Measurements from ENCODE around the gene LMO1.

The LMO1 gene

DNA sequence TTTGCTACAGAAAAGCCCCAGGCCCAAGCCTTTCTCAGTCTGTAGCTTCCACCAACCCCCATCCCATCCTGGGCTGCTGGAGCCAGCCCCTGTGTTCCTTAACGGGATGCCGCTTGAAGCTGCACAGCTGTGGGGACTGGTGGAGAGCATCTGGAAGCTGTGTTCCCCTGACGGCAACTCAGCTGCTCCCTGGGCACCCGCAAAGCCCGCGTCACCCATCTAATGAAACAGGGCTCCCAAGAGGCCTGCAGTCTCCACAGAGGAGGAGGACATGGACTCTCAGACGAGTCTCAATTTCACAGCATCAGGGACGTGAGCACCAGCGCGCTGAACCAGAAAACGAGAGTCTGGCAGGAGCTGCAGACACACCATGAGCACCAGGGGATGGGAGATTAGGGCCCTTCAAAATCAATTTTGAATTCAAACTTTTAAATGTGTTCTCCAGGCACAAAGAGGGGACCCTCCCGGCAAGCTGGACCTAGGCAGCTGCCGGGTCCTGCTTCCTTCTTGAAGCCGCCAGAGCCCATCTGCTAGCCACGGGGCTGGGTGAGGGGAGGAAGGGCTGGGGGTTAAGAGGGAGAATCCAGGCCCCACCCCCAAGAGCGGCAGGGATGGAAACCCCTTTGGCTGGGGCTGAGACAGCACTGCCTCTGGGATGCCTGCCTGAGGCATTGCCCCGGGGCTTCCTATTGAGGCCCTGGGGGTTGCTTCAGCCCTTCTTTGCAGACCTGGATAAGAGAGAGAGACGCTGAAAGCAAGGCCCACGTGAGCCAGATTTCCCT is 21.0 kb downstream of the LMO1 start:
- DNase-seq, result no peak

GRCh38 chr11:8242118-8242475 is 21.6 kb downstream of the LMO1 start:
- no peak for DNase-seq

- no peak for DNase-seq
Observed at GRCh38 chr11:8241373-8242117, 22.1 kb downstream of the LMO1 start.

- no peak for DNase-seq
Observed at GRCh38 chr11:8239536-8240228, 24.0 kb downstream of the LMO1 start.

GRCh38 chr11:8239040-8239439 is 24.6 kb downstream of the LMO1 start:
- no peak for DNase-seq

GRCh38 chr11:8237453-8237852 is 26.2 kb downstream of the LMO1 start:
- DNase-seq, result no peak

- no peak for DNase-seq
Observed at GRCh38 chr11:8235925-8236324, 27.8 kb downstream of the LMO1 start.

DNA sequence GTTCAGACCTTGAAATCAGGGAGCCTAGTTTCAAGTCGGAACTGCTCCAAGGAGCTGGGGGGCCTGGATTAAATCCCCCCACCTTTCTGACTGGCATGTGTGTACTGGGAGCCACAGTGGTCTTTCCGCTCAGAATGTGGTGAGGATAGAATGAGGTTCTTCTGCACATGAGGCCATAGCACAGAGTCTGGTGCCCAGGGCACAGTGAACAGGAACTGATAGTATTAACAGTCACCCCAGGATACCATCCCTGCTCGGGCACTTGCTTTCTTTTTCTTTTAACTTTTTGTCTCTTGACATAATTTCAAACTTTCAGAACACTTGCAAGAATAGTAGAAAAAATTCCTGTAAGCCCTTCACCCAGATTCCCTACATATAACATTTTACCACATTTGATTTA is 28.8 kb downstream of the LMO1 start:
- no peak for DNase-seq

- no peak for DNase-seq
Observed at GRCh38 chr11:8234425-8234821, 29.3 kb downstream of the LMO1 start.

- no peak for DNase-seq
Observed at GRCh38 chr11:8233691-8234424, 29.8 kb downstream of the LMO1 start.

GRCh38 chr11:8232849-8233606 is 30.6 kb downstream of the LMO1 start:
- DNase-seq, result no peak

DNA sequence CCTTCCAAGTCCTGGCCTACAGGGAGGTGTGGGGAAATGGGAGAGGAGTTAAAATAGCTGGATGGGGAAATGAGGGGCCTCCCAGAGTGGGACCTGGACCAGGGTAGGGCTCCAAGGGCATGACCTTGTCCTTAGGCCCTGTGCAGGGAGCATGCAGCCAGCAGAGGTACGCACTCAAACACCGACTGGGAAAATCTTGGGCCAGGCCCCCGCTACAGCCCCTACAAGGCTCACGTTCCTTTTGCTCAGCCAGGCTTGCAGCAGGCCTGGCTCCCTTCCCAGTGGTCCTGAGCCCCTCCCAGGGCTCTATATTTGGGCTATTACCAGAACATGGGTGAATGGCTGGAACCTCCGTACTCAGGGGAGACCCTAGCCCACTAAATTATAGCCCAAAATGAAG is 31.3 kb downstream of the LMO1 start:
- DNase-seq, result no peak

DNA sequence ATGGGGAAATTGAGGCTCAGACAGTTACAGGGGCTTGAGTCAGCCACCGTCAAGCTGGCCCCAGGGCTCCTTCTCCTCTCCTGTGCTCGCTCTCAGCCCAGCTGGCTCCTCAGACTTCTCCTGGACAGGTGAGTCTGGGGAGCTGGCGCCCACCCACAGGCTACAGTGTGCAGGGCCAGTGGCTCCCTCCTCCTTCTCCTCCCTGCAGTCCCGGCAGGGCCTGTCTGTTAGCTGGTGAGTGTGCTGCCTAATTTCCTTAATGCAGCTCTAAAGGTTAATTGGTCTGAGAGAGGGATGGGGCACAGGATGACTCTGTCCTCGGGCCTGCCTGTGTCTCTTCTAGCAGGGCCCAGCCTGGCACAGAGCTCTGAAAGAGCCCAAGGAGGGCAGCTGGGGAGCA is 31.7 kb downstream of the LMO1 start:
- no peak for DNase-seq

GRCh38 chr11:8230921-8231847 is 32.5 kb downstream of the LMO1 start:
- DNase-seq, result no peak

DNA sequence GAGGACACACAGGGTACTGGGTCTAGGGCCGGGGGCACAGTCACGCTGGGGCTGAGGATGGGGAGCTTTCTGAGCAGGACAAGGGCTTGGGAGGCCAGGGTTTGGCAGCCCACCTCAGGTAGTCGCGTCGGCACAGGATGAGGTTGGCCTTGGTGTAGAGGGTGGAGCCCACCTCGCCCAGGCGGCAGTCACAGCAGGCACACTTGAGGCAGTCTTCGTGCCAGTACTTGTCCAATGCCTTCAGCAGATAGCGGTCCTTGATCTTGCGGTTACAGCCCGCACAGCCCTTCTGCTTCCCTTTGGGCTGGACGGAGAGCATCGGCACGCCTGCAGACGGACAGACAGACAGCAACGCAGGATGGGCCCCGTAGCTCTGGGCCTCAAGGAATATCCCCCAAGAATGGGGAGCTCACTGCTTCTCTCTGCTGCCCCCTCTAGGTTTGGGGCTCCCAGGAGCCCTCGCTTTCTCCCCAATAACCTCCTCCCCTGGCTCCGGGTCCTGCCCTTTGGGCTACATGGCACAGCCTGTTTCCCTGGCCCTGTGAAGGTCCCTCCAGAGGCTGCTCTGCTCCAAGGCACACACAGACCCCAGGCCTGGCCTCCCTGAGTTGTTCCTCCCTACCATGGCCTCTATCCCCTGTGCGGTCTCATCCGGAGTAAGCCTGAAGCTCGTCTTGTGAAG is 33.4 kb downstream of the LMO1 start:
- no peak for DNase-seq

GRCh38 chr11:8229299-8230177 is 34.1 kb downstream of the LMO1 start:
- no peak for DNase-seq

DNA sequence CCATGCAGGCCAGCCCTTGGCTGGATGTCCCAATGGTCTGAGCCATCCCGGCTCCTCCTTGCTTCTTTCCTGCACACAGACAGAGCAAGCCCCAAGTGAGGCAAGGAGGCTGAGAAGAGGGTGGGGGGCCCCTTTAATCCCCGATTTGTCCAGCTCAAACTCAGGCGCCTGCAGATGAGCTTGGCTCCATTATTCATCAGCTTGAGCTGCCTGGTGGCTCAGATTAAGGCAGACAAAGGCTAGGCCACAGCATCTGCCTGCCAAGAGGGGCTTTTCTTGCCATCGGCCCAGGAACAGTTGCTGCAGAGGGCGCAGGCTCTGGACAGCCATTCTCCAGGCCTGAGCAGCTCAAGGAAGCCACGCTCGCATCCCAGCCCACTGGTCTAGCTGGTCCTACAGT is 35.4 kb downstream of the LMO1 start:
- DNase-seq, result no peak

DNA sequence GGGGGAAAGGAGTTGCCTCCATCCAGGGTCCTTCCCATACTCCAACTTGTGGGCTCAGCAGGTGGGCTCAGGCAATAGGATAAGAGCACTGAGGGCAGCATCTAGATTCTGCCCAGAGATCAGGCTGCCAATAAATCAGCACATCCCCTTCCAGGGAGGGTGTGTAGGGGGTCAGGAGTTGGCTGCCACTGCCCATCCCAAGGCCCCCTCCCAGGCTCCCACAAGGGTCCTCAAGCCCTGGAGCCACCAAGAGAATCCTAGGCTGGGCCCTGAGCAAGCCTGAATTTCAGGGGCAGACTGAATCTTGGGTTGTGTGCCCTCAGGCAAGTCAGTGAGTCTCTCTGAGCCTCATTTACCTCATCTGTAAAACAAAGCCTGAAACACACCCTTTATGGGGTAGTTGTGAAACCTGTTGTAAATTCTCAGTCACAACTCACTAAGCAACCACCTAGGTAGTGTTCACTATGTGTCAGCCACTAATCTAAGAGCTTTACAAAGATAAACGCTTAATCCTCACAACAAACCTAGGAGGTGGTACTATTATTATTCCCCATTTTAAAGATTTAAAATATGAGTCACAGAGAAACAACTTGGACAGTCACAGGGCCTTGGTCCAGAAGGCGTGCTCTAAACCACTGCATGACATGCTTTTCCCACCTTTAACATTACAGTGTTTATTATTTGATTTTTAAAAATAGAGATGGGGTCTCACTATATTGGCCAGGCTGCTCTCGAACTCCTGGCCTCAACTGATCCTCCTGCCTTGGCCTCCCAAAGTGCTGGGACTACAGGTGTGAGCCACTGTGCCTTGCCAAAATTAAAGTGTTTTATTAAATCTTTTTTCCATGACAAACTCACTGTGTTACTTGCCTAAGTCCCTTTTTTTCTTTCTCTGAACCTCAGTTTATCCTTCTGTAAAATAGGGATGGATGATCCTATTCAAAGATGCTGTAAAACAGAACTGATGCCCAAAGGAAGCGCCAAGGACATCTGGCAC is 36.2 kb downstream of the LMO1 start:
- DNase-seq, result no peak
